MM.1S (cell line): ENCODE data around the gene ASTE1.
"Not testable (repeated sequence)": the region's sequence is repeated elsewhere in the genome, so short reads cannot be mapped to it uniquely, and the experiment has no call there.

Experiments used
- DNase-seq: peaks from one replicate; pipeline ENCODE4 v3.0.0-alpha.2; 2015
- H2AFZ ChIP-seq: fragments of 300-600 bp; sonication (generic); 2 replicates; pipeline ENCODE4 v1.6.0; 2016; ENCODE audit warnings: antibody characterized with exemption, low read length
- H3F3A ChIP-seq: fragments of 300-600 bp; sonication (generic); 2 replicates; pipeline ENCODE4 v1.6.1; 2016; ENCODE audit warnings: mild to moderate bottlenecking, antibody characterized with exemption, low read length, moderate library complexity, mixed read lengths; ENCODE audit not compliant: insufficient read depth
- H3K27ac ChIP-seq: fragments of 300-600 bp; sonication (generic); 2 replicates; pipeline ENCODE4 v1.5.1; 2016; ENCODE audit warnings: mild to moderate bottlenecking, low read length
- H3K27me3 ChIP-seq: fragments of 300-600 bp; sonication (generic); replicated peaks from 2 replicates; pipeline ENCODE4 v1.6.0; 2016; ENCODE audit warnings: low read length; ENCODE audit not compliant: insufficient read depth
- H3K36me3 ChIP-seq: fragments of 300-600 bp; sonication (generic); replicated peaks from 2 replicates; pipeline ENCODE4 v1.6.1; 2016; ENCODE audit warnings: mild to moderate bottlenecking, low read length, mixed read lengths; ENCODE audit not compliant: insufficient read depth
- H3K4me1 ChIP-seq: fragments of 300-600 bp; sonication (generic); 2 replicates; pipeline ENCODE4 v1.6.1; 2016; ENCODE audit warnings: low read length, mixed read lengths
- H3K4me2 ChIP-seq: fragments of 300-600 bp; sonication (generic); 2 replicates; pipeline ENCODE4 v1.6.0; 2016; ENCODE audit warnings: low read depth, low read length
- H3K4me3 ChIP-seq: fragments of 300-600 bp; sonication (generic); 2 replicates; pipeline ENCODE4 v1.5.1; 2016; ENCODE audit warnings: low read length, mixed read lengths
- H3K79me2 ChIP-seq: fragments of 300-600 bp; sonication (generic); 2 replicates; pipeline ENCODE4 v1.6.1; 2016; ENCODE audit warnings: mixed run types, low read length, mixed read lengths
- H3K9ac ChIP-seq: fragments of 300-600 bp; sonication (generic); 2 replicates; pipeline ENCODE4 v1.6.1; 2016; ENCODE audit warnings: low read length, mixed read lengths
- H3K9me2 ChIP-seq: fragments of 300-600 bp; sonication (generic); replicated peaks from 2 replicates; pipeline ENCODE4 v1.6.1; 2016; ENCODE audit warnings: mild to moderate bottlenecking, low read length, mixed read lengths; ENCODE audit not compliant: insufficient read depth
- H3K9me3 ChIP-seq: fragments of 300-600 bp; sonication (generic); replicated peaks from 2 replicates; pipeline ENCODE4 v1.6.1; 2016; ENCODE audit warnings: mild to moderate bottlenecking, low read length, mixed read lengths; ENCODE audit not compliant: insufficient read depth
- H4K20me1 ChIP-seq: fragments of 300-600 bp; sonication (generic); 2 replicates; pipeline ENCODE4 v1.6.1; 2016; ENCODE audit warnings: mild to moderate bottlenecking, low read length, moderate library complexity, mixed read lengths; ENCODE audit not compliant: insufficient read depth
- EZH2 ChIP-seq: fragments of 300-600 bp; sonication (generic); optimal IDR thresholded peaks from 2 replicates; pipeline ENCODE3; 2017; ENCODE audit warnings: low read depth, mild to moderate bottlenecking, antibody characterized with exemption, low read length, mixed read lengths
- EZH2phosphoT487 ChIP-seq: fragments of 300-600 bp; sonication (generic); IDR thresholded peaks from 2 replicates; pipeline ENCODE4 v1.6.1; 2018; ENCODE audit warnings: antibody characterized with exemption, low read length
- TF ChIP-seq, protein P1 (sequence below): fragments of 300-600 bp; sonication (generic); IDR thresholded peaks from 2 replicates; pipeline ENCODE4 v1.5.1; 2016; ENCODE audit warnings: antibody characterized with exemption, low read length, mixed read lengths

Gene ASTE1

DNA sequence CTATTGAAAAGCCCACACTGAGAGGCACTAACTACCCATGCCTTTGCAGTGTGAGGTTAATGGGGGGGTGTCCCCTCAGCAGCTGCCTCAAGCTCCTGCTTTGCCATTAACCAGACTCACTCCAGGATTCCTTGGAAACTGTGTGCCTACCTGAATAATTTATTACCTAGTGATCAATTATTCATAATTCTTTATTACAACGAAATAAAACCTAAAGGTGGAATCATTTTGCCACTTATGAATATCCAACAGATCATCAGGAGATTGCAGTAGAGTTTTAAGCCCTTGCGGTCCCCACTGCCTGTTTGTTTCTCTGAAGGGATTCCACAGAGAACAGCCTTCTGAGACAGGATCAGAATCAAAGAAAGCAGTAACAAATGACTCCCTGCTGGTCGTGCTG, 23.4 kb upstream of the ASTE1 start:
- H3K4me2 ChIP-seq: no peak overlapping the region
- no peak overlapping the region for H3K9ac ChIP-seq
- no peak overlapping the region for H2AFZ ChIP-seq
- no peaks in the 10 kb centered on the region for H3K9me3 ChIP-seq
- no peaks in the 10 kb centered on the region for H3K9me2 ChIP-seq
- no peaks in the 10 kb centered on the region for H3K27me3 ChIP-seq
- H3F3A ChIP-seq: 0 out of 2 replicates have a peak, but pooled peaks cover 2% of the 10 kb centered on the region
- H3K4me3 ChIP-seq: no peak overlapping the region
- DNase-seq: no peak
- no peaks in the 10 kb centered on the region for H4K20me1 ChIP-seq
- TF ChIP-seq EZH2phosphoT487: no peak
- TF ChIP-seq, protein P1, sequence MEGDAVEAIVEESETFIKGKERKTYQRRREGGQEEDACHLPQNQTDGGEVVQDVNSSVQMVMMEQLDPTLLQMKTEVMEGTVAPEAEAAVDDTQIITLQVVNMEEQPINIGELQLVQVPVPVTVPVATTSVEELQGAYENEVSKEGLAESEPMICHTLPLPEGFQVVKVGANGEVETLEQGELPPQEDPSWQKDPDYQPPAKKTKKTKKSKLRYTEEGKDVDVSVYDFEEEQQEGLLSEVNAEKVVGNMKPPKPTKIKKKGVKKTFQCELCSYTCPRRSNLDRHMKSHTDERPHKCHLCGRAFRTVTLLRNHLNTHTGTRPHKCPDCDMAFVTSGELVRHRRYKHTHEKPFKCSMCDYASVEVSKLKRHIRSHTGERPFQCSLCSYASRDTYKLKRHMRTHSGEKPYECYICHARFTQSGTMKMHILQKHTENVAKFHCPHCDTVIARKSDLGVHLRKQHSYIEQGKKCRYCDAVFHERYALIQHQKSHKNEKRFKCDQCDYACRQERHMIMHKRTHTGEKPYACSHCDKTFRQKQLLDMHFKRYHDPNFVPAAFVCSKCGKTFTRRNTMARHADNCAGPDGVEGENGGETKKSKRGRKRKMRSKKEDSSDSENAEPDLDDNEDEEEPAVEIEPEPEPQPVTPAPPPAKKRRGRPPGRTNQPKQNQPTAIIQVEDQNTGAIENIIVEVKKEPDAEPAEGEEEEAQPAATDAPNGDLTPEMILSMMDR: no peak
- TF ChIP-seq EZH2: no peak
- peaks cover 10% of the 10 kb centered on the region; the same call in 1 of the 2 replicates for H3K4me1 ChIP-seq
- no peaks in the 10 kb centered on the region for H3K36me3 ChIP-seq
- no peak overlapping the region for H3K27ac ChIP-seq
- H3K79me2 ChIP-seq: no peaks in the 10 kb centered on the region

DNA sequence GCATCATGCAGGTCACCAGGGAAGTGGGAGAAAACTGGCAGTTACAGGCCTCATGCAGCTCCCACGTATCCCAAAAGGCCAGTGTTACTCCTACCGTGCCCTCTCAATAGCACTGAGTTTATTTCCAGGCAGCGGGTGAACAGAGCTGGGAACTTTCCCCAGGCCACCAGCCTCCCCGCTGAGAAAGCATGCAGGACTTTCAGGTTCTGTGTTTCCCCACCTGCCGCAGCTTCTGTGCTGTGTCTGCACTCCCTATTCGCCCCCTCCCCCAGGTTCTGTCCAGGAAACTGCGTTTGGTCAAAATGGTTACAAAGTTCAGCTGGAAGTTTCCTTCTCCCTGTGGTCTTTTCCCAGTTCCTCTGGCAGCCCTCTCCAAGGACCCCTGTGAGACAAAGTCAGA, 21.4 kb upstream of the ASTE1 start:
- no peaks in the 10 kb centered on the region for H3K9me3 ChIP-seq
- H3K9ac ChIP-seq: peak overlapping the region; percentile 64

DNA sequence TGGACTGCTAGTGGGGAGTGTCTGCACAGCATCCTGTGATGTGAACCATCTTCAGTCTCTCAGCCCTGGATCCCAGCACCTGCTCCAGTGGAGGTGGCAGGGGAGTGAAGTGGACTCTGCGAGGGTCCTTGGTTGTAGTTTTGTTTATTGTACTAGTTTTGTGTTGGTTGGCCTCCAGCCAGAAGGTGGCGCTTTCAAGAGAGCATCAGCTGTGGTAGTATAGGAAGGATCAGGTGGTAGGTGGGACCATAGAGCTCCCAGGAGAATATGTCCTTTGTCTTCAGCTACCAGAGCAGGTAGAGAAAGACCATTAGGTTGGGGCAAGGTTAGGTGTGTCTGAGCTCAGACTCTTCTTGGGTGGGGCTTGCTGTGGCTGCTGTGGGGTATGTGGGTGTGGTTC, 21.0 kb upstream of the ASTE1 start:
- no peaks in the 10 kb centered on the region for H3K79me2 ChIP-seq
- H3K4me2 ChIP-seq: peak overlapping the region; percentile 66
- H3K36me3 ChIP-seq: no peaks in the 10 kb centered on the region
- peaks cover 10% of the 10 kb centered on the region; the same call in 1 of the 2 replicates for H3K4me1 ChIP-seq
- peak overlapping the region; percentile 71 for H3K4me3 ChIP-seq
- H3F3A ChIP-seq: 0 out of 2 replicates have a peak, but pooled peaks cover 2% of the 10 kb centered on the region
- peak overlapping the region; percentile 78 for H2AFZ ChIP-seq
- no peaks in the 10 kb centered on the region for H3K9me2 ChIP-seq
- DNase-seq: peak; percentile 82
- no peaks in the 10 kb centered on the region for H3K9me3 ChIP-seq
- H3K9ac ChIP-seq: peak overlapping the region; percentile 64
- H4K20me1 ChIP-seq: no peaks in the 10 kb centered on the region
- no peak for TF ChIP-seq EZH2
- TF ChIP-seq, protein P1: peak; percentile 83
- no peaks in the 10 kb centered on the region for H3K27me3 ChIP-seq
- peak overlapping the region; percentile 68; the same call in 1 of the 2 replicates for H3K27ac ChIP-seq

More for the DNA sequence above, 21.4 kb upstream of the ASTE1 start:
- Histone ChIP-seq H4K20me1 (no peaks in the 10 kb centered on the region), H3K4me1 (peaks cover 10% of the 10 kb centered on the region; the same call in 1 of the 2 replicates), H3K79me2 (no peaks in the 10 kb centered on the region), H3F3A (0 out of 2 replicates have a peak, but pooled peaks cover 2% of the 10 kb centered on the region), H3K27ac (peak overlapping the region; percentile 68; the same call in 1 of the 2 replicates), H3K27me3 (no peaks in the 10 kb centered on the region), H3K4me3 (peak overlapping the region; percentile 71), H3K9me2 (no peaks in the 10 kb centered on the region), H3K36me3 (no peaks in the 10 kb centered on the region), H2AFZ (peak overlapping the region; percentile 78), H3K4me2 (peak overlapping the region; percentile 66)
- TF ChIP-seq EZH2phosphoT487 (no peak), EZH2 (no peak)
- TF ChIP-seq, protein P1: no peak
- DNase-seq: peak; percentile 49

DNA sequence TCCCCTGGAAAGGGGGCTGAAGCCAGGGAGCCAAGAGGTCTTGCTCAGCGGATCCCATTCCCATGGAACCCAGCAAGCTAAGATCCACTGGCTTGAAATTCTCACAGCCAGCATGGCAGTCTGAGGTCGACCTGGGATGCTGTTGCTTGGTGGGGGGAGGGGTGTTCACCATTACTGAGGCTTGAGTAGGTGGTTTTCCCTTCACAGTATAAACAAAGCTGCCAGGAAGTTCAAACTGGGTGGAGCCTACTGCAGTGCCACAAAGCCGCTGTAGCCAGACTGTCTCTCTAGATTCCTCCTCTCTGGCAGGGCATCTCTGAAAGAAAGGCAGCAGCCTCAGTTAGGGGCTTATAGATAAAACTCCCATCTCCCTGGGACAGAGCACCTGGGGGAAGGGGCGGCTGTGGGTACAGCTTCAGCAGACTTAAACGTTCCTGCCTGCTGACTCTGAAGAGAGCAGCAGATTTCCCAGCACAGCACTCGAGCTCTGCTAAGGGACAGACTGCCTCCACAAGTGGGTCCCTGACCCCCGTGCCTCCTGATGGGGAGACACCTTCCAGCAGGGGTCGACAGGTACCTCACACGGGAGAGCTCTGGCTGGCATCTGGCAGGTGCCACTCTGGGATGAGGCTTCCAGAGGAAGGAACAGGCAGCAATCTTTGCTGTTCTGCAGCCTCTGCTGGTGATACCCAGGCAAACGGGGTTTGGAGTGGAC, 15.8 kb upstream of the ASTE1 start:
- not testable (repeated sequence) for H3K36me3 ChIP-seq, H3F3A ChIP-seq, H3K4me3 ChIP-seq, H4K20me1 ChIP-seq, H3K9me3 ChIP-seq, H3K27me3 ChIP-seq, H3K27ac ChIP-seq, H3K79me2 ChIP-seq, H3K9me2 ChIP-seq, H3K9ac ChIP-seq
- peak overlapping the region; percentile 48; the same call in 1 of the 2 replicates for H3K4me2 ChIP-seq
- H3K4me1 ChIP-seq: peaks cover 29% of the 10 kb centered on the region
- DNase-seq: peak; percentile 63
- H2AFZ ChIP-seq: peak overlapping the region; percentile 51; the same call in 1 of the 2 replicates
